Measurements from ENCODE around the gene PSAPL1. TPM values are rescaled to one million over a fixed set of nuclear protein-coding genes. Genes with fewer than 3 reads are reported as not detected.

Gene PSAPL1
- total RNA-seq, 1 experiment from 2014 or later = 14.3 TPM

DNA sequence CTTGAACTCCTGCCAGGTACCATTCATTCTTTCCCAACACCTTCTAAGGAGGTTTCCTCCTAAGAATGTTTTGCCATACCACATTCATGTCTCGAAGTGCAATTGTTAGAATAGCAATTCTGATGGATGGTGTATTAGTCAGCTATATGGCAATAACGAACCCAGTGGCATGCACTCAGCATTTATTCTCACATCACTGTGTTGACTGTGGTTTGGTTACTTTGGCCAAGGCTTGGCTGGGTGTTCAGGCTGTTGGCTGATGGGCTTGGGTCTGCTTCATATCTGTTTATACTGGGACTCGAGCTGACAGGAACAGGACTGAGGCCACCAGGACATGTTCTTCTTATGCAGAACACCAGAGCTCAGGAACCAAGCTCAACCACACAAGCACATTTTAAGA, 31.7 kb downstream of the PSAPL1 start:
- no peaks in the 10 kb centered on the region for H3K27me3 ChIP-seq (replicated peaks; ENCODE audit: control insufficient read depth, insufficient read depth, low read length)
- H3K9me3 Mint-ChIP-seq (ENCODE audit: unreplicated experiment) = peaks cover 37% of the 10 kb centered on the region
- DNase-seq = no peak
- H3K36me3 Mint-ChIP-seq (ENCODE audit: insufficient read depth, unreplicated experiment) = no peaks in the 10 kb centered on the region
- H3K36me3 ChIP-seq (ENCODE audit: control insufficient read depth, insufficient read depth, low read length) = no peaks in the 10 kb centered on the region
- ChIA-PET POLR2A (no interaction called here), CTCF (no interaction called here)
- peaks cover 17% of the 10 kb centered on the region for H3K4me1 Mint-ChIP-seq (ENCODE audit: low read depth, unreplicated experiment)
- BruUV-seq (replicated peaks) = no TSS peak
- peak overlapping the region; percentile 25 for H3K4me3 Mint-ChIP-seq (ENCODE audit: unreplicated experiment)
- TF ChIP-seq, protein P1, sequence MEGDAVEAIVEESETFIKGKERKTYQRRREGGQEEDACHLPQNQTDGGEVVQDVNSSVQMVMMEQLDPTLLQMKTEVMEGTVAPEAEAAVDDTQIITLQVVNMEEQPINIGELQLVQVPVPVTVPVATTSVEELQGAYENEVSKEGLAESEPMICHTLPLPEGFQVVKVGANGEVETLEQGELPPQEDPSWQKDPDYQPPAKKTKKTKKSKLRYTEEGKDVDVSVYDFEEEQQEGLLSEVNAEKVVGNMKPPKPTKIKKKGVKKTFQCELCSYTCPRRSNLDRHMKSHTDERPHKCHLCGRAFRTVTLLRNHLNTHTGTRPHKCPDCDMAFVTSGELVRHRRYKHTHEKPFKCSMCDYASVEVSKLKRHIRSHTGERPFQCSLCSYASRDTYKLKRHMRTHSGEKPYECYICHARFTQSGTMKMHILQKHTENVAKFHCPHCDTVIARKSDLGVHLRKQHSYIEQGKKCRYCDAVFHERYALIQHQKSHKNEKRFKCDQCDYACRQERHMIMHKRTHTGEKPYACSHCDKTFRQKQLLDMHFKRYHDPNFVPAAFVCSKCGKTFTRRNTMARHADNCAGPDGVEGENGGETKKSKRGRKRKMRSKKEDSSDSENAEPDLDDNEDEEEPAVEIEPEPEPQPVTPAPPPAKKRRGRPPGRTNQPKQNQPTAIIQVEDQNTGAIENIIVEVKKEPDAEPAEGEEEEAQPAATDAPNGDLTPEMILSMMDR (IDR thresholded peaks at IDR 0.05; ENCODE audit: insufficient read depth in 1 of 2, low read depth in 1 of 2, low read length in 1 of 2, severe bottlenecking in 1 of 2, unreplicated experiment in 1 of 2) = no peak
- H3K27me3 Mint-ChIP-seq (ENCODE audit: insufficient read depth, unreplicated experiment) = no peaks in the 10 kb centered on the region
- H3K4me3 ChIP-seq (ENCODE audit: low read depth, low read length) = no peak overlapping the region
- H3K4me1 ChIP-seq = peaks cover 16% of the 10 kb centered on the region
- H3K9me3 ChIP-seq = peaks cover 4% of the 10 kb centered on the region
- intact Hi-C loops (cut with micrococcal nuclease; ENCODE audit: unreplicated experiment) = no loop called here
- peak overlapping the region; percentile 43 for H3K27ac Mint-ChIP-seq (ENCODE audit: unreplicated experiment)

DNA sequence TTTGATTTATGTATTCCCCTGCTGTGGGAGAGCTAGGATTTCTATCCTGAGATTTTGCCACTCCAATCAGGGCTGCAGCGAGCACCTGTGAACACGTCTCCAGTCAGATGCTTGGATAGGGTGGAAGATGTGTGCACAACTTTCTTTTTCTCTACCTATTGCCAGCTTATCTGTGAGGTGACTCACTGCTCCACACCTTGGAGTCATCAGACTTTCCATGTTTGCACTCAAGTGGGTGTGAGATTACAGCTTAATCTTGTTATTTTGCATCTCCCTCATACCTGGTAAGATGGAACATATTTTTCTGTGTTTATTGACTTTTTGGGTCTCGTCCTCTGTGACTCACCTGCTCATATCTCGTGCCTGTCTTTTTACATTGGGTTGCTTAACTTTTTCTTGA, 32.2 kb downstream of the PSAPL1 start:
- TF ChIP-seq, protein P1 (IDR thresholded peaks at IDR 0.05; ENCODE audit: insufficient read depth in 1 of 2, low read depth in 1 of 2, low read length in 1 of 2, severe bottlenecking in 1 of 2, unreplicated experiment in 1 of 2) = no peak
- no peaks in the 10 kb centered on the region for H3K27me3 Mint-ChIP-seq (ENCODE audit: insufficient read depth, unreplicated experiment)
- H3K4me3 Mint-ChIP-seq (ENCODE audit: unreplicated experiment) = peak overlapping the region; percentile 25
- Histone ChIP-seq H3K36me3 (ENCODE audit: control insufficient read depth, insufficient read depth, low read length) (no peaks in the 10 kb centered on the region), H3K4me3 (ENCODE audit: low read depth, low read length) (no peak overlapping the region), H3K9me3 (peaks cover 4% of the 10 kb centered on the region; the same call in 1 of the 2 replicates), H3K4me1 (peaks cover 16% of the 10 kb centered on the region), H3K27me3 (replicated peaks; ENCODE audit: control insufficient read depth, insufficient read depth, low read length) (no peaks in the 10 kb centered on the region)
- intact Hi-C loops (cut with micrococcal nuclease; ENCODE audit: unreplicated experiment) = no loop called here
- no peaks in the 10 kb centered on the region for H3K36me3 Mint-ChIP-seq (ENCODE audit: insufficient read depth, unreplicated experiment)
- peak overlapping the region; percentile 43 for H3K27ac Mint-ChIP-seq (ENCODE audit: unreplicated experiment)
- ChIA-PET CTCF (interaction anchor here (0.7 kb wide), 1 partner anchor 60 kb away, joined by 3 read pairs; no protein-coding TSS in a partner anchor), POLR2A (no interaction called here)
- peaks cover 32% of the 10 kb centered on the region for H3K9me3 Mint-ChIP-seq (ENCODE audit: unreplicated experiment)
- H3K4me1 Mint-ChIP-seq (ENCODE audit: low read depth, unreplicated experiment) = peaks cover 17% of the 10 kb centered on the region
- no TSS peak for BruUV-seq (replicated peaks)
- DNase-seq = peak in 1 of 2 experiments; percentile 43

DNA sequence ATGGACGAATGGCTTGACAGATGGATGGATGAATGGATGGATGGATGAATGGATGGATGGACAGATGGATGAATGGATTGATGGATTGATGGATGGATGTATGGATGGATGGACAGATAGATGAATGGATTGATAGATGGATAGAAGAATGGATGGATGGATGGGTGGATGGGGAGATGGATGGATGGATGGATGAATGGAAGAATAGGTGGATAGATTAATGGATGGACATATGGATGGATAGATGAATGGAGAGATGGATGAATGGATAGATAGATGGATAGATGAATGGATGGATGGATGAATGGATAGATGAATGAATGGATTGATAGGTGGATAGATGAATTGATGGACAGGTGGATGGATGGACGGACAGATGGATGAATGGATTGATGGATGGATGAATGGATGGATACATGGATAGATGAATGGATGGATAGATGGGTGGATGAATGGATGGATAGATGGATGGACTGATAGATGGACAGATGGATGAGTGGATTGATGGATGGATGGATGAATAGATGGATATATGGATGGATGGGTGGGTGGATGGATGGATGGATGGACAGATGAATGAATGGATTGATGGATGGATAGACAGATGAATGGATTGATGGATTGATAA, 33.9 kb downstream of the PSAPL1 start:
- TF ChIP-seq, protein P1 (IDR thresholded peaks at IDR 0.05; ENCODE audit: insufficient read depth in 1 of 2, low read depth in 1 of 2, low read length in 1 of 2, severe bottlenecking in 1 of 2, unreplicated experiment in 1 of 2) = no peak
- Mint-ChIP-seq H3K27ac (ENCODE audit: unreplicated experiment) (no peak overlapping the region), H3K36me3 (ENCODE audit: insufficient read depth, unreplicated experiment) (no peaks in the 10 kb centered on the region), H3K4me1 (ENCODE audit: low read depth, unreplicated experiment) (peaks cover 17% of the 10 kb centered on the region), H3K4me3 (ENCODE audit: unreplicated experiment) (no peak overlapping the region), H3K9me3 (ENCODE audit: unreplicated experiment) (peaks cover 15% of the 10 kb centered on the region), H3K27me3 (ENCODE audit: insufficient read depth, unreplicated experiment) (no peaks in the 10 kb centered on the region)
- H3K4me3 ChIP-seq (ENCODE audit: low read depth, low read length) = no peak overlapping the region
- POLR2A ChIA-PET = no interaction called here
- H3K4me1 ChIP-seq = peaks cover 16% of the 10 kb centered on the region
- CTCF ChIA-PET = no interaction called here
- H3K36me3 ChIP-seq (ENCODE audit: control insufficient read depth, insufficient read depth, low read length) = no peaks in the 10 kb centered on the region
- no peak for DNase-seq
- H3K9me3 ChIP-seq = no peaks in the 10 kb centered on the region
- intact Hi-C loops (cut with micrococcal nuclease; ENCODE audit: unreplicated experiment) = no loop called here
- H3K27me3 ChIP-seq (replicated peaks; ENCODE audit: control insufficient read depth, insufficient read depth, low read length) = no peaks in the 10 kb centered on the region
- BruUV-seq (replicated peaks) = no TSS peak

Data from Caco-2 (cell line).